Stomach (tissue), 4 donors: ENCODE measurements around the gene RRP36.

Experiments
- CTCF ChIP-seq, 7 experiments: fragments of 450-650 bp in 4 of 7; fragments of 200-600 bp in 3 of 7; sonication (generic) in 3 of 7; IDR thresholded peaks; one replicate each; pipeline ENCODE4 v1.5.1; 2016 to 2019; ENCODE audit warnings: antibody characterized with exemption in 7 of 7, control low read depth in 2 of 7, mild to moderate bottlenecking in 1 of 7
- POLR2A ChIP-seq, 4 donors: fragments of 450-650 bp; IDR thresholded peaks; one replicate each; pipeline ENCODE4 v1.6.1; 2016; ENCODE audit warnings: antibody characterized with exemption in 4 of 4, control low read depth in 2 of 4, mild to moderate bottlenecking in 1 of 4, moderate library complexity in 1 of 4

GRCh38 chr6:43050981-43051380, 29.6 kb downstream of the RRP36 start:
- no peak for TF ChIP-seq CTCF (IDR thresholded peaks at IDR 0.05)
- no peak for TF ChIP-seq POLR2A (IDR thresholded peaks at IDR 0.05)
